NCI-H524 treated with DMSO at 0.1 percent for 48 hours (cell line): ENCODE measurements around the gene TRIM6.
"Not testable (repeated sequence)": the region's sequence is repeated elsewhere in the genome, so short reads cannot be mapped to it uniquely, and the experiment has no call there.

Experiments used
- DNase-seq: peaks from one replicate; lab custom pipeline; 2025; lab: John Stamatoyannopoulos, UW

Gene TRIM6

DNA sequence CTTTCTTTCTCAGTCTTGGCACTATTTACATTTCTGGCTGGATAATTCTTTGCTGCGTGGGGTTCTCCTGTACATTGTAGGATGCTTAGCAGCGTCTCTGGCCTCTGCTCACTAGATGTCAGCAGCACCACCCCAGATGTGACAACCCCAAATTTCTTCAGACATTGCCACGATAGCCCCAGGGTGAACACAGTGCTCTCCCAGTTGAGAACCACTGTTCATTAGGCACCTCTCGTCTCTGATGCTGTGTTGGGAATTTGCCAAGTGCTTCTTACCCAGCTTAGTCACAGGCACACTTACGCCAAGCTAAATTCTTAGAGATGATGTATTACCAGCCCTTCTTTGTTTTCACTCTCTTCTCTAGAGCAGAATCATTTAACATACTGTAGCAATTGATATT, 9.4 kb downstream of the TRIM6 start:
- no peak for DNase-seq

GRCh38 chr11:5608808-5609207, 12.4 kb downstream of the TRIM6 start:
- DNase-seq: no peak

DNA sequence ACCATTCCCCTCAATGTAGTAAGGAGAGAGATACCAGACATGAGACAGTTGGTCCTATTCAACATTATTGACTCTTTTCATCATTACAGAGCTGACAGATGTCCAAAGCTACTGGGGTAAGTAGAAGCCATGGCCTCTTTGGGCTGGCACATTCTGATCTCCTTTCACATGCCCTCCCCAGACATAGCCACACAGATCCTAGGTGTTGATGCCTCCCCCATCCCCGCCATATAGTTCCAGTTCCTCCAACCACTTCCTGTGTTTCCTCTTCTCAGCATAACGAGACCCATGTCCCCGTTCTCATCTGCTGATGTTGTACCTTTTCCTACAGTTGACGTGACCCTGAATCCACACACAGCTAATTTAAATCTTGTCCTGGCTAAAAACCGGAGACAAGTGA, 14.0 kb downstream of the TRIM6 start:
- DNase-seq: no peak

DNA sequence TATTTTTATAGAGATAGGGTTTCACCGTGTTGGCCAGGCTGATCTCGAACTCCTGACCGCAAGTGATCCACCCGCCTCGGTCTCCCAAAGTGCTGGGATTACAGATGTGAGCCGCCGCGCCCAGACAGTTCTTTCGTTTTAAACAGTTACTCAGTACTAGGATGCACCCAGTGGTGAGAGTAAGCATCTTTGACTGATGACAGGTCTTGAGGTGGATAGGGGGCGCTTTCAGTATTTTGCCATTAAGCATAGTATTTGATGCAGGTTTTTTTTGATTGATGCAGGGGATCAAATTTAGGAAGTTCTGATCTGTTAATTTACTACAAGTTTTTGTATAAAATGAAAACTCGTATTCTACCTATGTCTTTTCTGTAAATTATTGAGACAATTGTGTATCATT, 15.2 kb downstream of the TRIM6 start:
- no peak for DNase-seq

DNA sequence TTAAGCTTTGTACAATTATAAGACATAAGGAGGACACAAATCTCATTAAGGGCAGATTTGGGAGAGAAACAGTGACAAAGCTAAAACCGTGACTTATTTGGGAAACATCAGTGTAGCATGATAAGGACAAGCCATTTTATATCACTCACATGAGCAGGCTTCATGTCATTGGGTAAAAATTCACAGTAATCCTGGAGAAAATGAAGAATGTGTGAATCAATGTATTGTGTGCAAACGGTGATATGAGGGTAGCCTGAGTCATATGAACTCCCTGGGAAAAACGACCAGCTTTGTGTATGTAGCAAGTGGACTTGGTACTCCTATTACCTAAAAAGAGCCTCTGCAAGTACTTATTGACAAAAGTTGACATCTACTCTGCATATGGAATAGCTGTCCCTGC, 22.4 kb downstream of the TRIM6 start:
- DNase-seq: no peak

GRCh38 chr11:5620651-5621521, 24.4 kb downstream of the TRIM6 start:
- no peak for DNase-seq

GRCh38 chr11:5621580-5621979, 25.1 kb downstream of the TRIM6 start:
- no peak for DNase-seq

DNA sequence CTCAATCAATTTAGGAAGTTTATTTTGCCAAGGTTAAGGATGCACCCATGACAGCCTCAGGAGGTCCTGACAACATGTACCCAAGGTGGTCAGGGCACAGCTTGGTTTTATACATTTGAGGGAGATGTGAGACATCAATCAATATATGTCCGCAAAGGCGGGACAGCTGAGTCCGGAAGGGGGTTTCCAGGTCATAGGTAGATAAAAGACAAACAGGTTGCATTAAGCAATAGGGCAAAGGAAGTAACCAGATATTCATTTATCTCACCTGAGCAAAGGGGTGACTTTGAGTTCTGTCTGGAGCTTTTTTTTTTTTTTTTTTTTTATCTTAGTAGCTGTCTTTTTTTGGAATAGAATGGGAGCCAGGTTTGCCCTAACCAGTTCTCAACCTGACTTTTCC, 26.4 kb downstream of the TRIM6 start:
- no peak for DNase-seq

GRCh38 chr11:5624489-5625279, 28.2 kb downstream of the TRIM6 start, which contains the start of gene TRIM34:
Gene TRIM34, plus strand, starts transcription at chr11:5625001. Its CDS starts 7,331 bp downstream, at chr11:5632332.
- DNase-seq: no peak

GRCh38 chr11:5625281-5625680, 28.8 kb downstream of the TRIM6 start:
- no peak for DNase-seq

GRCh38 chr11:5626196-5626595, 29.8 kb downstream of the TRIM6 start:
- no peak for DNase-seq

DNA sequence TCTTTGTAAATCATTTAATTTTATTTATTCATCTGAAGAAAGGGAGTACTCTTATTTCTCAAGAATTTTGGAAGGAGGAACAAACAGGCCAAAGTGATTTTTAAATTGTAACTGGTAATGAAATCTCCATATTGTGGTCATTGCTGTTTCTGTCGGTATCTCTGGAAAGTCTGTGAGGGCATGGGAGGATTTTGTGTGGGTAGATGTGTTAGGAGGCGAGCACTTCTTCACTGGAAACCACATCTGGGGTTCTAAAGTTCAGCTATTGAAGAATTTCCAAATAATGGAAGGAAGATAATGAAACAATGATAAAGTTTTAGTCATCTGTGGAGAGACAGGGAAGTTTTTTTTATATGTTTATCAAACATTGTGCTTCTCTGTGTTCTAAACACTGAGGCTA, 35.0 kb downstream of the TRIM6 start:
- DNase-seq: no peak

DNA sequence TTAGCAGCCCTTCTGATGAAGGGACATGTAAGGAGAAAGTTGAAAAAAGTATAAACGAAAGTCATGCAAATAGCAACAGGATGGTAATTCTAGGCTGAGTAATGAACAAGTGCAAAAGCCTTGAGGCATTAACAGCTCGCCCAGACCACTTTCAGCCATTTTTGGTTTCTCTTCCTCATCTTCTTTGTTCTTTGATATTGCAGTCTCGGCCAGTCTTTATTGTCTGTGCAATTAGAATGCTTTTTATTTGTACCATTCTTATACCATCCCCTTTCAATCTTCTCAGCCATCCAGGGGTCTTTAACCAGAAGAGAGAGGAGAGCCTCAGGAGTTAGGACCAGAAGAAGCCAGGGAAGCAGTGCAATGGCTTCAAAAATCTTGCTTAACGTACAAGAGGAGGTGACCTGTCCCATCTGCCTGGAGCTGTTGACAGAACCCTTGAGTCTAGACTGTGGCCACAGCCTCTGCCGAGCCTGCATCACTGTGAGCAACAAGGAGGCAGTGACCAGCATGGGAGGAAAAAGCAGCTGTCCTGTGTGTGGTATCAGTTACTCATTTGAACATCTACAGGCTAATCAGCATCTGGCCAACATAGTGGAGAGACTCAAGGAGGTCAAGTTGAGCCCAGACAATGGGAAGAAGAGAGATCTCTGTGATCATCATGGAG, 35.7 kb downstream of the TRIM6 start:
- DNase-seq: no peak

DNA sequence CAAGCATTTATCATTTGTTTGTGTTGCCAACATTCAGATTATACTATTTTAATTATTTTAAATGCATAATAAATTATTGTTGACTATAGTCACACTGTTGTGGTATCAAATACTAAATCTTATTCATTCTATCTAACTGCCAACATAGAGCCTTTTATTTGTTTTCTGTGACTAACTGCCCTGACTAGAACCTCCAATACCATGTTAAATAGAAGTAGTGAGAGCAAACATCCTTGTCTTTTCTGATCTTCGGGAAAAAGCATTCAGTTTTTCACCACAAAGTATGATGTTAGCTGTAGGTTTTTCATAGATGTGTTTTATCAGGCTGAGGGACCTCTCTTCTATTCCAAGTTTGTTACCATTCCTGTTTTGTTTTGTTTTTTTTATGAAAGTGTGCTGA, 43.5 kb downstream of the TRIM6 start:
- no peak for DNase-seq

DNA sequence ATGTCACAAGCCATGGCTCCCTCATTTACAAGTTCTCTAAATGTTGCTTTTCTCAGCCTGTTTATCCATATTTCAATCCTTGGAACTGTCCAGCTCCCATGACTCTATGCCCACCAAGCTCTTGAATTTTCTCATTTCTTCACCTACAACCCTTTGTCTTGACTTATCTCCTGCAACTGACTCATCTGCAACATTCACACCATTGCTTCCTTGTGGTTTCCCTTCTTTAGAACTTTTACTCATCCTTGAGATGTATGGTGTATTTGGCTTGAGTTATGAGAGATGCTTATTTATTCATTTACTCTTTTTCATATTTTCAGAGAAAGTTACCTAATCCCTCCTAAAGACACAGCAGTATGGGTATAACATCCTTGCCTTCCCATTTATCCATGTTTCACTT, 47.1 kb downstream of the TRIM6 start:
- no peak for DNase-seq

DNA sequence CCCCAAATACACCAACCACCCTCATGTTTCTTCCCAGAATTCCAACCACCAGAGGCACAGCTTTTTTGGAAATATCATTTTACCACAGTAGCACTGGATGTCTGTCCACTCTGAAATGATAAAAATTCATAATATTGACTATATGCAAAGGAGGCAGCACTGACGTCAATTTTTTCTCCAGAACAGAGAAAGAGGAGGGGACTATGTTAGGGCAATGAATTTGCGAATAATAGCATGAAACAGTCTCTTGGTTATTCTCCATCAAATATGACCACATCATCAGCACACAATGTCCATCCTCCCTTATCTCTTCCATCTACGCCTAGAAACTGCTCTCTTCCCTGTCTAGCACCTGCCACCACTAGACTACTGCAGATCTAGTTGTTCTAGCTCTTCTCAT, 49.7 kb downstream of the TRIM6 start:
- DNase-seq: no peak

GRCh38 chr11:5655474-5655873, 59.0 kb downstream of the TRIM6 start:
- DNase-seq: no peak

GRCh38 chr11:5656956-5657355, 60.5 kb downstream of the TRIM6 start:
- DNase-seq: not testable (repeated sequence)

GRCh38 chr11:5658318-5658717, 61.9 kb downstream of the TRIM6 start:
- no peak for DNase-seq
